Measurements from ENCODE around the gene HAP1. TPM values are rescaled to one million over a fixed set of nuclear protein-coding genes. Genes with fewer than 3 reads are reported as not detected.

The HAP1 gene
- total and polyA plus RNA-seq, 12 donors, result 0.03 to 0.18 TPM; not detected in 10

GRCh38 chr17:41725134-41725533 lies 9.3 kb downstream of the HAP1 start:
- no peaks in the 10 kb centered on the region for H3K4me1 ChIP-seq
- H3K4me3 ChIP-seq, result no peak overlapping the region
- TF ChIP-seq CTCF (IDR thresholded peaks at IDR 0.05), result no peak
- no peak for DNase-seq
- H3K36me3 ChIP-seq, result no peaks in the 10 kb centered on the region
- intact Hi-C loops (cut with DNase I), result no loop called here
- no peak overlapping the region for H3K27ac ChIP-seq
- no peaks in the 10 kb centered on the region for H3K9me3 ChIP-seq
- ATAC-seq, result no peak
- H3K27me3 ChIP-seq, result peaks cover 0 to 1% (median 0%) of the 10 kb centered on the region in 7 donors
- 83 to 87% methylated on average over 5 of the region's 5 CpGs for WGBS, 2 donors

- no peaks in the 10 kb centered on the region for H3K9me3 ChIP-seq
- H3K36me3 ChIP-seq, result no peaks in the 10 kb centered on the region
- H3K4me3 ChIP-seq, result no peak overlapping the region
- intact Hi-C loops (cut with DNase I), result no loop called here
- H3K27me3 ChIP-seq, result no peaks in the 10 kb centered on the region
- 65 to 68% methylated on average over 16 to 17 of the region's 17 CpGs for WGBS, 2 donors
- H3K4me1 ChIP-seq, result no peaks in the 10 kb centered on the region
- no peak overlapping the region for H3K27ac ChIP-seq
- no peak for TF ChIP-seq CTCF (IDR thresholded peaks at IDR 0.05)
- DNase-seq, result no peak
- ATAC-seq, result no peak
Measured at GRCh38 chr17:41724476-41725050, 9.9 kb downstream of the HAP1 start.

GRCh38 chr17:41723801-41724475 lies 10.5 kb downstream of the HAP1 start:
- TF ChIP-seq CTCF (IDR thresholded peaks at IDR 0.05), result no peak
- H3K27ac ChIP-seq, result no peak overlapping the region
- WGBS, 2 donors, result 77 to 79% methylated on average over 12 of the region's 12 CpGs

GRCh38 chr17:41722231-41722630 lies 12.2 kb downstream of the HAP1 start:
- TF ChIP-seq CTCF (IDR thresholded peaks at IDR 0.05), result no peak
- 86 to 90% methylated on average over 7 of the region's 7 CpGs for WGBS, 2 donors
- no peak for ATAC-seq

More at GRCh38 chr17:41723801-41724475, 10.5 kb downstream of the HAP1 start:
- intact Hi-C loops (cut with DNase I), result no loop called here
- ATAC-seq (no peak), DNase-seq (no peak)
- H3K4me1 ChIP-seq, result no peaks in the 10 kb centered on the region
- H3K27me3 ChIP-seq, result no peaks in the 10 kb centered on the region
- H3K36me3 ChIP-seq, result no peaks in the 10 kb centered on the region
- no peaks in the 10 kb centered on the region for H3K9me3 ChIP-seq
- no peak overlapping the region for H3K4me3 ChIP-seq

More at GRCh38 chr17:41722231-41722630, 12.2 kb downstream of the HAP1 start:
- Histone ChIP-seq H3K27me3 (no peaks in the 10 kb centered on the region), H3K27ac (no peak overlapping the region), H3K9me3 (no peaks in the 10 kb centered on the region), H3K4me1 (peaks cover 0 to 9% (median 0%) of the 10 kb centered on the region in 9 donors), H3K36me3 (no peaks in the 10 kb centered on the region), H3K4me3 (no peak overlapping the region)
- no peak for DNase-seq
- intact Hi-C loops (cut with DNase I), result no loop called here

All from heart right ventricle (tissue), 16 donors.